Fibroblast of skin of abdomen (primary cell): Measurements from ENCODE around the gene ANTKMT.

ENCODE experiments used
- DNase-seq: peaks from one replicate; pipeline ENCODE4 v3.0.0-alpha.2; 2013

The ANTKMT gene

GRCh38 chr16:766008-766819, 45.3 kb downstream of the ANTKMT start:
- DNase-seq, result no peak

- no peak for DNase-seq
Measured at GRCh38 chr16:766820-767640, 46.1 kb downstream of the ANTKMT start.

GRCh38 chr16:767743-768235, 46.8 kb downstream of the ANTKMT start:
- no peak for DNase-seq

GRCh38 chr16:768428-768827, 47.5 kb downstream of the ANTKMT start:
- DNase-seq, result no peak

- no peak for DNase-seq
Measured at GRCh38 chr16:769184-769784, 48.3 kb downstream of the ANTKMT start.

GRCh38 chr16:769934-770333, 49.0 kb downstream of the ANTKMT start:
- no peak for DNase-seq

- DNase-seq, result no peak
Measured at GRCh38 chr16:770411-770810, 49.5 kb downstream of the ANTKMT start.
